ENCODE results near the gene RNF146. TPM values are rescaled to one million over a fixed set of nuclear protein-coding genes. Genes with fewer than 3 reads are reported as not detected.

The RNF146 gene
- total RNA-seq, 1 donor from 2014 or later = 26.2 TPM

Other genes with a start within 250 kb of the RNF146 start
- gene RSPO3, start 148.2 kb upstream of the RNF146 start, total RNA-seq = not detected in 2 replicates
- 39.3 and 46.3 TPM in 2 replicates for gene ECHDC1, start 76.7 kb downstream of the RNF146 start, total RNA-seq
- not detected in 2 replicates for gene KIAA0408, start 192.5 kb downstream of the RNF146 start, total RNA-seq